Measurements from ENCODE around the gene ADAT1.
"Not testable (repeated sequence)": the region's sequence is repeated elsewhere in the genome, so short reads cannot be mapped to it uniquely, and the experiment has no call there.

The ADAT1 gene

GRCh38 chr16:75620326-75621169, 2.5 kb downstream of the ADAT1 start:
- DNase-seq (ENCODE audit: low read depth): no peak

GRCh38 chr16:75618780-75619179, 4.3 kb downstream of the ADAT1 start:
- DNase-seq (ENCODE audit: low read depth): no peak

DNA sequence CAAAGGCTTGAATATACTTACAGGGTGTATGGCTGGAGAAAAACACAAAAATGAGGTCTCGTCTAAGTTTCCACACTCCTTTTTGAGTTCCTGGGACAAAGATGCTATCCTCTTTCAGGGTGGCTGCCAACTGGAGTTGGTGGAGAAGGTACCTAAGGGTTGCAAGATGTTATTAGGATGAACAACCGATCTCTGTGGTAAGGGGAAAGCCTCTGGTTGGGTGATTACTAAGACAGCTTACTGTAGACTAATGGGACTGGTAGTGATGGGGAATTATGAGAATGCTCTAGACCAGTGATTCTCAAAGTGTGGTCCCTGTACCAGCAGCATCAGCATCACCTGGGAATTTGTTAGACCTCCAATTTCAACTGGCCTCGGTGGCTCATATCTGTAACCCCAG, 6.0 kb downstream of the ADAT1 start:
- no peak for DNase-seq (ENCODE audit: low read depth)

- DNase-seq (ENCODE audit: low read depth): no peak
These were observed 6.5 kb downstream of the ADAT1 start for GRCh38 chr16:75616521-75617010.

GRCh38 chr16:75615619-75616018, 7.5 kb downstream of the ADAT1 start:
- no peak for DNase-seq (ENCODE audit: low read depth)

DNA sequence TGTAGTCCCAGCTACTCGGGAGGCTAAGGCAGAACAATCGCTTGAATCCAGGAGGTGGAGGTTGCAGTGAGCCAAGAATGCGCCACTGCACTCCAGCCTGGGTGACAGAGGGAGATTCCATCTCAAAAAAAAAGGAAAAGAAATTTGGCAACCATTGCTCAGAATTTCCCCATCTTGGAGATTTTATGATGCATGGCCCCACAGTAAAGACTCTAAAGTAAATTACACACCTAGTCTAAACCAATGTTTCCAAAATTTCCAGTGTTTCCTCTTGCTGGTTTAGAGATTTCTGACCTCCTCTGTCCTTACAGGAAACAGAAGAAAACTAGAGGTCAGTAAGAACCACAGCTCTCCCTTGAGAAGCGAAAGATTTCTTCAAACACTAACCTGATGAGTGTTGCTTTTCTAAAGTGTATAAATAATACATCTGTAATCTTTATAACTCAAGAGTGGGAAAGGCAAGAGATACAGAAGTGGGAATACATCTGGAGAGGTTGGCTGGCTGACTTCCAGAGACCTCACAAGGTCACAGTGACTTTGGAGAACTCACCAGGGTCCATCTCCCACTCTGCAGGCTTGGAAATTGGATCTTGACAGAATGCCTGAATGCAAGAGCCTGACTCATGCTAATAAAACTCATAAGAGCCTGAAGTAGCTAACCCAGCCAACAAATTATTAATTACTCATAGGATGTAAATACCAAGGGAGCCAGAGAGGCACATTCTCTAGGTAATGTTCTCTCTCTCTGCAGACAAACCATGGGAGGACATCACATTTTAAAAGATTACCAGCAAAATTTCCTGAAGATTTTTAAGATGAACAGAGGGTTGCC, 8.8 kb downstream of the ADAT1 start:
- no peak for DNase-seq (ENCODE audit: low read depth)

DNA sequence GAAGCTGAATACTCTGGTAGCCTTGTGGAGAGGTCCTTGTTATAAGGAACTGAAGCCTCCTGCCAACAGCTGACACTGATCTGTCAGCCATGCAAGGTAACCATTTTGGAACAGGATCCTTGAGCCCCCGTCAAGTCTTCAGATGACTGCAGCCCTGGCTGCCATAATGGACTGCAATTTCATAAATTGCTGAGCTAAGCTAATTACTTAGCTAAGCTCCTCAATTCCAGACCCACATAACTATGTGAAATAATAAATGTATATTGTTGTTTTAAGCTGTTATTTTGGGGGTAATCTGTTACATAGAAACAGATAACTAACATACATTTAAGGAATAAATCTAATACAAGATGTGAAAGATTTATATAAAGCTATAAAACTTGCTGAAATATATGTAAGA, 16.6 kb downstream of the ADAT1 start:
- DNase-seq (ENCODE audit: low read depth): no peak

- no peak for DNase-seq (ENCODE audit: low read depth)
These were observed 19.8 kb downstream of the ADAT1 start for GRCh38 chr16:75603241-75603640.

DNA sequence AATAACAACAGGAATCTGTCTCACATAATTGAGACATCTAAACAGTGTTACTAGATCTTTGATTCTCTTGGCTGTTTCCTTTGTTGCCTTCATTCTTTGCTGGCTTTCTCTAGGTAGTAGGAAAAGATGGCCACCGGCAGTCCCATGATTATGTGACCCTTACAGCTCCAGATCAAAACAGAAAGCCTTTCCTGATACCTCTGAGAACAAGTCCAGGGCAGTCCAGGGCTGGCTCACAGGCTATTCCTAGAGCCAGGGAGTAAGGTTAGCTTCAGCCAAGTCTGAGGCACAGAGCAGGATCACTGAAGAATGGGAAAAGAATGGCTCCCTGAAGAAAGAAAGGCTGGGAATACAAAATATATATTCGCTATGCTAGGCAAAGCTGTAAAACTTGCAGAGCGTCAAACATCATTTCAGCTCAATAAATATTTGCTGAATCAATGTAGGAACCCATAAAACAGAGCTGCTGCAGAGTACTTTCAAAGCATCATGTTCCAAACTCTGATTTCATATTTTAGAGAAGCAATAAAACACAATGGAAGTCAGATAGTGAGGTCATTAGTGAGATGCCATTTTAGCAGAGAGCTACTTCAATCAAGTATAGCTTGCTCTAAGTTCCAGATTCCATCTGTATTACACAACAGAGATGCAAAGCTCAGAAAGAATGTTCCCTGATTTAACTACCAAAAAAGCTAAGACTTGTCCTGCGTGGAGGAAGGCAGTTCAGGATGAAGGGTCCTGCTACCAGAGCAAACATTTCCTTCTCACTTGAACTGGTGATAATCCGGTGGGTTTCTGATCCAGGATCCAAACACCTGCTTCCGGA, 23.4 kb downstream of the ADAT1 start:
- DNase-seq (ENCODE audit: low read depth): no peak

DNA sequence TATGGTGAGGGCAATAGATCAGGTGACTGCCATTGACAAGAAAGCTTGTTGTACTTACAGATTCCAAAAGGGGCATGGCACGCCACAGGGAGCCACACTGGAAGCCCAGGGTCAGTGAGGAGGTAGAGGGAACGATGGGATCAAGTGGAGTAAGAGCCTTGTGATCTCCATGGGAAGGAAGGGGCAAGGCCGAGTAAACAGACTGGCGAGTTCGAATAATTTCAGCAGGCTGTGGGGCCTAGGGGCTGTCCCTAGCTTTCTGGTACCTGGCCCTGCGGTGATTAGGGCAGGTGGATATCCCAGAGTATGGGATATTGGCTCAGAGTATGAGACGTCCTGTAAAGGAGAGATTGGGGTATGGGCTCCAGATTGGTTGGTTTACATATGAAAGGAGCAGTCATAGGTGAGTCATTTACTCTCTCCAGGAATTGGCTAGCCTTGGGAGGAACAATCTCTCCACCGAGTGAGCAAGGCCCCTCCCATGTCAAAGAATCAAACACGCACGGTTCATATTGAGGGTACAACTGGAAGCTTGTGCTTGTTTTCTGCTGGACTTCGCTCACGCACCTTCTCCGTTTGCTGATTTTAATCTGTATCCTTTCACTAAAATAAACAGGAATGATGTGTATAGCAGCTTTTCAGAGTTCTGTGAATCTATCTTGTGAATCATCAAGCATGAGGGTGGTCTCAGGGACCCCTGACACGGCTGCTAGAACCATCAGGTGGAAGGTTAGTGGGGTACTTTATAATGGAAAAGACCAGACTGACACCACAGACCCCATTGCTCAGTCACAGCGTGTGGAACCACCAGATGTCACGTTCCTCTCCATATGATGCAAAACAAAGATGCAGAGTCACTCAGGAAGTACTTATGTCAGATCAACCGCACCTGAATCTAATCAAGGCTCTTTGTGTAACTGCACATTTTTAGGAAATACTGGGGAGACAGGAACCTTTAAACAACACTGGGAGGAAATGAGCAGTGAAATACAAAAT, 29.0 kb downstream of the ADAT1 start:
- DNase-seq (ENCODE audit: low read depth): peak; percentile 50

GRCh38 chr16:75593308-75593707, 29.8 kb downstream of the ADAT1 start:
- DNase-seq (ENCODE audit: low read depth): no peak

- not testable (repeated sequence) for DNase-seq (ENCODE audit: low read depth)
These were observed 31.2 kb downstream of the ADAT1 start for GRCh38 chr16:75591927-75592326.

DNA sequence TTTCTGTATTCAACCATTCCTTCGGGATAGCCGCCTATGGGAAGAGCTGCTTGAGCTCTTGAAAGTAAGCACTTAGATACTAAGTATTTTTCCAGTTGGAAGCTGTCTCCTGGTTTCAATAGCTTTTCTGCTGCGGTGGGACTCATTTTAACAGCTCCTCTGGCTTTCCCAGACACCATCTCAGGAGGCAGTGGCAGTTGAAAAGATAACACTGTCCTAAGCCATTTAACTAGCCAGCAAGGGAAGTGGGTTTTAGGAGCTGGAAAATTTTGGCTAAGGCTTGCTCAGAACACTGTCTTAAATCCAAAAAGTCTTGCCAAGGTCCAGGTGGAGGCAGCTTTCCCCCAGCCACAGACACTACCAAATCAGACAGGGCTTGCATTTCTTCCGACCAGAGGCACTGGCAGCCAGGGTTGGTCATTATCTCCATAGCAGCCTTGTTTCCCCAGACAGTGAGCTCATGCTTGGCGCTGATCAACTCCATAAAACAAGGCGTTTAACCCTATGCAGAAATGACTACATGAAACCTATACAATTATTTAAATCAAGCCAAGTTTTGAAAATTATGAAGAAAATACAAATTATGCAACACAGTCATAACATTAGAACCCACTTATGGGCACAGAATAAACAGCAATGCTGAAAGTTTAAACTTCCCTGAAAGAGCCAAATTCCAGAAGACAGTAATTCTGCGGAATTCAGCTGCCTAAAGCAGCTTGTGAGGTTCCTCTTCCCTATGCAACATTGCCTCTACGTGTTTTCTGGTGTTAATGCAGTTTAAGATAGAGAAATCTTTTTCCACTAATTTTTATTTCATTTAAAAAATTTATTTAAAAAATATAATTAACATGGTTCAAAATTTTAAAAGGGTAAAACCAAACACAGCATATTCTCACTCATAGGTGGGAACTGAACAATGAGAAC, 31.9 kb downstream of the ADAT1 start:
- DNase-seq (ENCODE audit: low read depth): peak; percentile 41

- no peak for DNase-seq (ENCODE audit: low read depth)
These were observed 33.8 kb downstream of the ADAT1 start for GRCh38 chr16:75589306-75589705.

- DNase-seq (ENCODE audit: low read depth): no peak
These were observed 34.4 kb downstream of the ADAT1 start for GRCh38 chr16:75588716-75589115.

DNA sequence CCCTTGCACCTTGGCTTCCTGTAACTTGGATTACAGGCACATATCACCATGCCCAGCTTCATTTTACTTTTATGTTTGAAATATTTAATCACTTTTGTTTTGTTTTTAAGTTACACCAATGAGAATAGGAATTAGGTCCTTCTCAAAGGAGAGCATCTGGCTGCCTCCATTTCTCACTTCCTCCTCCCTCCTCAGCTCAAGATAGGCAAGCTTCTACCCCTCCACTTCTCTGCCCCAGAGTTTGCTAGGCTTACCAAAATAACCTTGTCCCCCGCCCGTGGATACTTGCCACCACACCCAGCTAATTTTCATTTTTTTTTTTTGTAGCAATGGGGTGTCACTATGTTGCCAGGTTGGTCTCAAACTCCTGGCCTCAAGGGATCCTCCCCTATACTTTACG, 39.0 kb downstream of the ADAT1 start:
- no peak for DNase-seq (ENCODE audit: low read depth)

DNA sequence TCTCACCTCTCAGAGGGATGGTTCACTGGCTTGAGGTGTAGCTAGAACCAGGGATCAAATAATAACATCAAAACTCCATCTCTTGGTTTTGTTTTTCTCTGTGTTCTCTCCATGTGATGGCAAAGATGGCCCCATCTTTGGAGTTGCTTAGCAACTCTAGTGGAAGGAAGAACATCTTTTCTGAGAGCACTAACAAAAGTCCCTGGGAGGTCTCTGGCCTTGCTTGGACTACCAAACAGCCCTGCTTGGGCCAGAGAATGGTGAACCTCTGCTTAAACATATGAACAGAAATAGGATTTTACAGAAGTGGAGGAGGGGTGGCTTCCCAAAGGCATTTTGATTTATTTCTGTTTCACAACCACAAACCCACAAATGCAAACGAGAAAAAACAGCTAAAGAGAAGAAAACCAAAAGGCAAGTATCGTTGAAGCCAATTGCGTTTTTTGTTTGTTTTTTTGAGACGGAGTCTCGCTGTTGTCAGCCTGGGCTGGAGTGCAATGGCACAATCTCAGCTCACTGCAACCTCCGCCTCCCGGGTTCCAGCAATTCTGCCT, 43.7 kb downstream of the ADAT1 start:
- DNase-seq (ENCODE audit: low read depth): no peak

DNA sequence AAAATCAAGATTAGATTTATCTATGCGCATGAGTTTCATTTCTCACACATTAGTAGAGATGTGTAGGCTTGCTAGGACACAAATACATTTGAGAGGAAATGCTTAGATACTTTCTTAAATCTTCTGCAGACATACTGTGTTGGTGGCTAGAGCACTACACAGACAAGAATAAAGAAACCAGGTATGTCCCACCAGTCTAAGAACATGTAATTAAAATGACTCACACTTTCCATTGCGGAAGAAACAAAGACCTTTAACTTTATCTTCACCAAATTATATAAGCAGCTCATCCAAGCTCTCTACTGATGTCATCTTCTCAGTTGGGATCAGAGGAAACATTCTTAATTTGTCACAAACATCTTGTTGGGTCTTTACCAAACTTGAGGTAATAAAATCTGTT, 44.4 kb downstream of the ADAT1 start:
- DNase-seq (ENCODE audit: low read depth): no peak

DNA sequence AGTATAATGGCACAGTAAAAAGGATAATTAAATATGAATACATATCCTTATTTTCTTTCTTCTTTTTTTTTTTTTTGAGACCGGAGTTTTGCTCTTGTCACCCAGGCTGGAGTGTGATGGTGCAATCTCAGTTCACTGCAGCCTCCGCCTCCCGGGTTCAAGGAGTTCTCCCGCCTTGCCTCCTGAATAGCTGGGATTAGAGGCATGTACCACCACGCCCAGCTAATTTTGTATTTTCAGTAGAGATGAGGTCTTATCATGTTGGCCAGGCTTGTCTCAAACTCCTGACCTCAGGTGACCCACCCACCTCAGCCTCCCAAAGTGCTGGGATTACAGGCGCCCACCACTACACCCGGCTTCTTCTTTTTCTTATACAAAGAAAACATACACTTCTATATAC, 44.9 kb downstream of the ADAT1 start:
- no peak for DNase-seq (ENCODE audit: low read depth)
